ENCODE results near the gene PARL. TPM values are rescaled to one million over a fixed set of nuclear protein-coding genes. Genes with fewer than 3 reads are reported as not detected.

PARL gene
- total RNA-seq, 1 experiment from 2014 or later, result 91.3 TPM

GRCh38 chr3:183896610-183897009 is 11.9 kb upstream of the PARL start:
- POLR2A ChIA-PET, result no interaction called here

GRCh38 chr3:183896184-183896583 is 11.5 kb upstream of the PARL start:
- no TSS peak for BruUV-seq (replicated peaks)
- H3K36me3 ChIP-seq (ENCODE audit: control insufficient read depth, insufficient read depth, low read length), result no peaks in the 10 kb centered on the region
- H3K4me1 ChIP-seq, result peaks cover 7% of the 10 kb centered on the region; the same call in 1 of the 2 replicates
- Mint-ChIP-seq H3K27me3 (ENCODE audit: insufficient read depth, unreplicated experiment) (no peaks in the 10 kb centered on the region), H3K4me3 (ENCODE audit: unreplicated experiment) (no peak overlapping the region), H3K9me3 (ENCODE audit: unreplicated experiment) (peaks cover 8% of the 10 kb centered on the region), H3K4me1 (ENCODE audit: low read depth, unreplicated experiment) (no peaks in the 10 kb centered on the region), H3K27ac (ENCODE audit: unreplicated experiment) (no peak overlapping the region), H3K36me3 (ENCODE audit: insufficient read depth, unreplicated experiment) (no peaks in the 10 kb centered on the region)
- intact Hi-C loops (cut with micrococcal nuclease; ENCODE audit: unreplicated experiment), result loop anchor here (5.0 kb wide), 1 partner anchor 236 kb away; no protein-coding TSS in a partner anchor
- 0 out of 2 replicates have a peak, but pooled peaks cover 4% of the 10 kb centered on the region for H3K9me3 ChIP-seq
- no peak for TF ChIP-seq CTCF (IDR thresholded peaks at IDR 0.05; ENCODE audit: insufficient read depth in 1 of 2, low read depth in 1 of 2, low read length in 1 of 2, severe bottlenecking in 1 of 2, unreplicated experiment in 1 of 2)
- H3K27me3 ChIP-seq (replicated peaks; ENCODE audit: control insufficient read depth, insufficient read depth, low read length), result no peaks in the 10 kb centered on the region
- DNase-seq, result no peak
- H3K4me3 ChIP-seq (ENCODE audit: low read depth, low read length), result no peak overlapping the region
- ChIA-PET CTCF (interaction anchor here (0.6 to 2.2 kb wide), 7 partner anchors 12 to 248 kb away, joined by 3 to 11 read pairs (median 4); partner anchors contain the start of genes ABCC5, EIF2B5 and PARL), POLR2A (no interaction called here)

More at GRCh38 chr3:183896610-183897009, 11.9 kb upstream of the PARL start:
- Histone ChIP-seq H3K4me3 (ENCODE audit: low read depth, low read length) (no peak overlapping the region), H3K4me1 (peaks cover 7% of the 10 kb centered on the region; the same call in 1 of the 2 replicates), H3K9me3 (0 out of 2 replicates have a peak, but pooled peaks cover 4% of the 10 kb centered on the region), H3K27me3 (replicated peaks; ENCODE audit: control insufficient read depth, insufficient read depth, low read length) (no peaks in the 10 kb centered on the region), H3K36me3 (ENCODE audit: control insufficient read depth, insufficient read depth, low read length) (no peaks in the 10 kb centered on the region)
- DNase-seq, result no peak
- Mint-ChIP-seq H3K4me1 (ENCODE audit: low read depth, unreplicated experiment) (no peaks in the 10 kb centered on the region), H3K36me3 (ENCODE audit: insufficient read depth, unreplicated experiment) (no peaks in the 10 kb centered on the region), H3K27me3 (ENCODE audit: insufficient read depth, unreplicated experiment) (no peaks in the 10 kb centered on the region), H3K27ac (ENCODE audit: unreplicated experiment) (no peak overlapping the region), H3K4me3 (ENCODE audit: unreplicated experiment) (no peak overlapping the region), H3K9me3 (ENCODE audit: unreplicated experiment) (peaks cover 8% of the 10 kb centered on the region)
- CTCF ChIA-PET, result interaction anchor here (0.6 to 2.2 kb wide), 3 partner anchors 121 to 238 kb away, joined by 3 to 11 read pairs (median 3); partner anchors contain the start of genes ABCC5 and EIF2B5
- intact Hi-C loops (cut with micrococcal nuclease; ENCODE audit: unreplicated experiment), result loop anchor here (5.0 kb wide), 1 partner anchor 236 kb away; no protein-coding TSS in a partner anchor
- no TSS peak for BruUV-seq (replicated peaks)
- no peak for TF ChIP-seq CTCF (IDR thresholded peaks at IDR 0.05; ENCODE audit: insufficient read depth in 1 of 2, low read depth in 1 of 2, low read length in 1 of 2, severe bottlenecking in 1 of 2, unreplicated experiment in 1 of 2)

GRCh38 chr3:183895774-183896173 is 11.1 kb upstream of the PARL start:
- intact Hi-C loops (cut with micrococcal nuclease; ENCODE audit: unreplicated experiment), result loop anchor here (1.0 to 5.0 kb wide), 4 partner anchors 72 to 389 kb away; partner anchors contain the start of gene ABCC5
- ChIA-PET POLR2A (no interaction called here), CTCF (interaction anchor here (0.6 to 2.2 kb wide), 9 partner anchors 11 to 404 kb away, joined by 3 to 12 read pairs (median 7); partner anchors contain the start of genes ABCC5, EIF2B5 and PARL)
- Mint-ChIP-seq H3K9me3 (ENCODE audit: unreplicated experiment) (peaks cover 8% of the 10 kb centered on the region), H3K4me1 (ENCODE audit: low read depth, unreplicated experiment) (no peaks in the 10 kb centered on the region), H3K36me3 (ENCODE audit: insufficient read depth, unreplicated experiment) (no peaks in the 10 kb centered on the region), H3K27me3 (ENCODE audit: insufficient read depth, unreplicated experiment) (no peaks in the 10 kb centered on the region), H3K4me3 (ENCODE audit: unreplicated experiment) (no peak overlapping the region), H3K27ac (ENCODE audit: unreplicated experiment) (no peak overlapping the region)
- Histone ChIP-seq H3K27me3 (replicated peaks; ENCODE audit: control insufficient read depth, insufficient read depth, low read length) (no peaks in the 10 kb centered on the region), H3K9me3 (0 out of 2 replicates have a peak, but pooled peaks cover 4% of the 10 kb centered on the region), H3K4me1 (peaks cover 7% of the 10 kb centered on the region; the same call in 1 of the 2 replicates), H3K36me3 (ENCODE audit: control insufficient read depth, insufficient read depth, low read length) (no peaks in the 10 kb centered on the region), H3K4me3 (ENCODE audit: low read depth, low read length) (no peak overlapping the region)
- no peak for DNase-seq
- TF ChIP-seq CTCF (IDR thresholded peaks at IDR 0.05; ENCODE audit: insufficient read depth in 1 of 2, low read depth in 1 of 2, low read length in 1 of 2, severe bottlenecking in 1 of 2, unreplicated experiment in 1 of 2), result no peak
- no TSS peak for BruUV-seq (replicated peaks)
